IPS DF 4.7 (cell line): ENCODE measurements around the gene ABCA1.
"Not testable (repeated sequence)": the region's sequence is repeated elsewhere in the genome, so short reads cannot be mapped to it uniquely, and the experiment has no call there.

ENCODE experiments used
- DNase-seq: peaks from one replicate; pipeline ENCODE4 v3.0.0-alpha.2; 2013; ENCODE audit warnings: low spot score; ENCODE audit errors: extremely low read depth

The ABCA1 gene

GRCh38 chr9:104907278-104907951 lies 20.5 kb downstream of the ABCA1 start:
- DNase-seq: no peak

GRCh38 chr9:104906441-104907277 lies 21.3 kb downstream of the ABCA1 start:
- DNase-seq: no peak

- no peak for DNase-seq
Measured at GRCh38 chr9:104905931-104906330, 22.0 kb downstream of the ABCA1 start.

DNA sequence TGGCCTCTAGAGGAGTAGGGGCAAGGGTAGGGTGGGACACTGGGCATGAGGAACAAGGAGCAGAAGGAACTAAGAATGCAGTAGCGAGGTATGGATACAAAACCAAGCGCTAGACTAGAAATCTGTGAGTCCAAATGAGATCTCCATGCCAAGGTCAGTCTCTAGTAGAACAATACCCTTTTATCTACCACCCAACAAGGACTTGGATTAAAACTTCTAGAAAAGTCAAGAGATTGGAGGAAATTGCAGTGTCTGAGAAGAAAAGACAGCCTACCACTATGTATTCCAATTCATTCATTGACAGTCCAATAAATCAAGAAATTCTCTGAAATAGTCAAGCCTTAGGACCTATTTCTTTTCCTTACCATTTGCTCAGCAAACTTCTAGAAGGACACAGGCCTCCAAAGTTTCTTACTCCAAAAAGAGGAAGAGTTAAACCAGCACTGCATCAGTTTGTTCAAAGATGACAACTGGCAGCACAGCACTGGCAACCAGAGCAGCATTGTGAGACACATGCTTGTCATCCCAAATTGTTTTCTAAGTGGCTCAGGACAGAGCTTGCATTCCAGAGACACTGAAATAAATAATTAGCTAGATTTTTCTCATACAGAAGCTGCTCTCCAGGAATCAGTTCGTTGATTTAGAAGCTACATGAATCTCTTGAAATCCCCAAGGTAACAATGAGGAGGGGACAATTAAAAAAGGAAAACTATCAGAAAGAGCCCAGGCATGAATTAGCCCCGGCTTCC lies 22.6 kb downstream of the ABCA1 start:
- DNase-seq: no peak

GRCh38 chr9:104903609-104904008 lies 24.3 kb downstream of the ABCA1 start:
- DNase-seq: no peak

DNA sequence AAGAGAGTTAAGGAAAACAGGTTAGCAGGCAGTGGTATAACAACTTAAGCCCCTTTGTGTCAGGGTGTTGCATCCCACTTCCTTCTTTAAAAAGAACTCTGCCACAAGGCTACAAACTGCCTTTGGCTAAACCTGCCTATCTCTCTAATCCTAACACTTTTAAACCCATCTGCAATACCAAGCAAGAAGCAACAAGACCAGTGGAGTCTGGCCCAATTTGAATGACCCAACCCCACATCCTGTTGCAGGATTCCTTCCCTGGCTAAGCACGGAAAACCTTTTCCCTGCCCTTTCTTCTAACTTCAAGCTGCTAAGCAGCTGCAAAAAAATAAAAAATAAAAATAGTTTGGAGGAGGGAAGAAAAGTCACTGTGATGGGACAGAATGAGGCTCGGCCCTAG lies 27.1 kb downstream of the ABCA1 start:
- DNase-seq: no peak

- no peak for DNase-seq
Measured at GRCh38 chr9:104900324-104900723, 27.6 kb downstream of the ABCA1 start.

- no peak for DNase-seq
Measured at GRCh38 chr9:104899759-104900247, 28.2 kb downstream of the ABCA1 start.

- DNase-seq: not testable (repeated sequence)
Measured at GRCh38 chr9:104898376-104898775, 29.6 kb downstream of the ABCA1 start.

DNA sequence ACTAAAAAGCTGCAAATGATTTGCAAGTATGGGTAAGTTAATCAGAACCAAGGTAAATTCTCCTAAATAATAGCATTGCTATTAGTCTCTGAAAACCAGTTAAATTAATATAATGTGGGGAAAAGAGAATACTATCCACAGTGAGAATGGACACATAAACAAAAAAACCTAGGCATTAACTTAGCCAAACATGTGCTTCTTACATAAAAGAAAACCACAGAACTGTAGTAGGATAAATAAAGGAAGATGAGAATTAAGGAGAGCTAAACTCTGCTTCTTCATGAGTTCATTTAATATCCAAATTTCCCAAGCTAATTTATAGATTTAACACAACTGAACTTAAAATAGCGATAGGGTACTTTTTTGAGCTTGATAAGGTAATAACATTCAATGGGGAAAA lies 31.8 kb downstream of the ABCA1 start:
- no peak for DNase-seq

DNA sequence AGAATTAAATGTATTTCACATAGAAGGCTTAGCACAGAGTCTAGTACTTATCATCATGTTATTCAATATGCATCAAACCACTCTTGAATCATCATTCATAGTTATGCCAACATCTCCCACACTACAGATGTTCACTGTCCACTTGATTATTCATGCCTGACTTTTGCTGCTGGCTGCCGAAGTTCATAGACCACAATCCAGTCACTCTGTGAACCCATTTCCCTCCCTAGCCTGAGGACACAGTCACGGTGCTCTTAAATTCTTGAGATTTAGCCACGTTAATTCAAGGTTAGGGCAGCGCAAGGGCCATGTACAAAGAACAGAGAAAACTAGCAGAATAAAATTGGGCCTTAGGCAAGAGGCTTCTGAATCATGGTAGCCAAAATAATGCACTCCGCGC lies 32.4 kb downstream of the ABCA1 start:
- DNase-seq: no peak

DNA sequence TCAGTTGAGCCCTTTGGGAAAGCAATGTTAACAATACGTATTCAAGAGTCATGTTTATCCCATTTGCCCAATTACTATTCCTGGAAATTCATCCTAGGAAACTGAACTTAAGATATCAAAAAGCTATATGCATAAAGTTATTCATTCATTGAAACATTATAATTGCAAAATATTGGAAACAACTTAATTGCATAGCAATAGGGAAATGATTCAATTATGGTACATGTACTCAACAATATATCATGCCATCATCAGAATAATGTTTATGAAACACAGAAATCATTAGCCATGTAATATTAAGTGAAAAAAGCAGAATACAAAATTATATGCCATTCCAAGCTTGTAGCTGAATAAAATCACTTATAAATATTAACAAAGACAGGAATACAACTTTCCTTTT lies 35.3 kb downstream of the ABCA1 start:
- DNase-seq: no peak

GRCh38 chr9:104890433-104890770 lies 37.6 kb downstream of the ABCA1 start:
- no peak for DNase-seq

DNA sequence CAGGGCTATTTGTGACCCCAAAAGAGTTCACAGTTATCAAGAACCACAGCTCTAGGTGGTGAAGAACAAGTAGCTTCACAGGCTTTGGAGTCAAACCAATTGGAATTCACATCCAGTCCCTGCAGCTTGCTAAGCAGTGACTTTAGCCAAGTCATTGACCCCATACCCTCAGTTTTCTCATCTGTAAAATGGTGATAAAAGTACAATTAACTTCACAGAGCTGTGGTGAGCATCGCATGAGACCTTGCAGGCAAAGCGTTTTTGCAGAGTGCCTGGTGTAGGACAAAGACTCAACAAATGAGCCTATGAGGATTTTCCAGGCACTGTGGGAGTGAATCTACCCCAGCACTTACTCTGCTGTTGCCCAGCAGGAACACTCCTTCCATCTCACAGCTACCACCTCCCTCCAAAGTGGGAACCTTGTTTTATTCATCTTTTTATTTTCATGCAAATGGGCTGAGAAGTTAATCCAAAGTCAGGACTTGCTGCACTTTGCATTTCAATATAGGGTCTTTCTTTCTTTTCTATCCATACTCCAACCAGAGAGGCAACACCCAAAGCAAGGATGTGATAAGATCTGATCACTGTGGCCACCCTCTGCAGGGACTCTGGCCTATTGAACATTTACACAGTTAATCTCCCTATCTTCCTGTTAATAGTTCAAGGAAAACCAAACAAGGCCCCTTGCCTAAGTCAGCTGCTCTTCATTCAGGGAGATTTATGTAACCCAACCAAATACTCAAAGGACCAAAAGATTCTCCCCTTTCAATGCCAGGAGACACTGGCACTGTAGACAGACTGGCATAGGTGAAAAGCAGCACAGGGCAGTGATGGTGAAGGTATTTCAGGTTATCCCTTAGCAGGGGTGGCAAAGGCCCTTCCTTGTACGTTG lies 41.9 kb downstream of the ABCA1 start:
- peak; percentile 72 for DNase-seq

DNA sequence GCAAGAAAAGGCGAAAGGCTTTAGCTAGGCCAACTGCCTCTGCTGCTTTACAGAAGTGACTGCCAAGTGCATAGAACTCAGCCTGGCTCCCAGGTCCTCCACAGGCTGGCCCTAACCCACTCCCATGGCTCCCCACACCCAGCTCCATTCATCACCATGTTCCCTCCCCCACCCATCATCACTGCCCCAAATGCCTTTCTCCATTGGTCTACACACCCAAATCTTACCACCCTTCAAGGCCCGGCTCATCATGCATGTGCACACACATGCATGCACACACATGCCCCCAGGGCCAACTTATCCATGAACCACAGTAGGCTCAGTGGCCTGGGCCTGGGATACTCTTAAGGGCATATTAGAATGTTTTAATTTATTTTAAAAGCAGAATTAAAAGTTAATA lies 44.8 kb downstream of the ABCA1 start:
- no peak for DNase-seq

DNA sequence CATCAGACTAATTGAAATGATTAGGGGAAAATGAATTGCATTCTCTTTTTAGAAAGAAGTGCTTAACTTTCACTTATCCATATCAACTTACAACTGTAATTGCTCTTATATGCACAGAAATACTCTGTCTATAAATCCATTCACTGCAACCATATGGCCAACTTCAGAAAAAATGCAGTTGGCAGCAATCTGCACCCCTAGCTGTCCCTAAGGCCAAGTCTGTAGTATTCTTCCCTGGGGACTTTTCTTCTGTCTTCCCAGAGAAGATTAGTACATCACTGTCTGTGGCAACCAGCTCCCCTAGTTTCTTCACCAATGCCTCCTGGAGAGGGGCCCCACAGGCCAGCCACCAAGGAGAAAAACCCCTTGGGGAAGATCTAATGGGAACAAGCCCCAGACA lies 45.4 kb downstream of the ABCA1 start:
- DNase-seq: no peak

- DNase-seq: no peak
Measured at GRCh38 chr9:104882086-104882485, 45.9 kb downstream of the ABCA1 start.

DNA sequence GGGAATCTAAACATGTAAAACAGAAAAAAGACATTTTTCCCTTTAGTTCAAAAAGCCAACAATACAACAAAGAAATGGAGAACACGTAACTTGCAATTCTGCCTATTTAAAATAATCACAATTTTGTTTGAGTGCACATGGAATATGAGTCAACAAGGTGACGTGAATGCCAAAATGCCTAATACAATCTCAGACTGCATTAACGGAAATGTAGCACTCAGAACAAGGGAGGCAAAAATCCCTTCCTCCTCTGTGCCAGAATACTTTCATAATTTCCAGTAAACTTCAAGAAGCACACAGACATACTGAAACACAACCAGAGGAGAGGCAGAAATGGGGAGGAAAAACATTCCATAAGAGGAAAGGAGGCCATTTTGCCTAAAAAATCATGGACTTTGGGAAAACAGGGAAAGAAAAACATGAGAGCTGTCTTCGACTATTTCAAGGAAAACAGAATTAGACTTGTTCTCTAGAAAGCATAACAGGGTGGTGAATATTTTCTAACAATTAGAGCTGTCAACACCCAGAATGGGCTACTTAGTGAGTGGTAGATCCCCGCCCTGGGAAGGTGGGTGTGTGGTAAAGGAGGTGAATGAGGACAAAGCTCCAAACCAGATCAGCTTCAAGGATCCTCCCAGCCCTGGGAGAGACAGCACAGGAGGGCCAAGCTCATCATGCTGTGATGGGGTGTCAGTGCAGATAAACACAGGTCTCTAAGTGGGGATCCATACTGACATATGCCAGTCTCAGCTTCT lies 48.2 kb downstream of the ABCA1 start:
- no peak for DNase-seq

GRCh38 chr9:104876587-104876986 lies 51.4 kb downstream of the ABCA1 start:
- no peak for DNase-seq

DNA sequence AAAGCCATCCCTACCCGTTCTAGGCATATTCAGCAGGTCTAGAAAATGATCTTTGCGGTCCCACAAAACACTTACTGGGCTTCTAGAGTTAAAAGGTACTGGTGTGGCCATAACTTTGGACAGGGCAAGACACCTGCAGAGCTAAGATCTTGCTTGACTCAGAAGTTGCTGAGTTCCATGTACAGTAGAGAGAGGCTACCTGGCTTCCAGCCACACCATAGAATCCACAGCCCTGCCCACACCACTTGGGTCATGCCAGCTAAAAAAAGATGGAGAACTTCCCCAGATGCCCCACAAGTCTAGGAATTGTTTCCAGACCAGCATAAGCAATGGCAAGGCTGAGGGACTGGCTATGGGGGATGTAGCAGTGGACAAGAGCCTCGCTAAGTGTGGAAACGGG lies 52.1 kb downstream of the ABCA1 start:
- DNase-seq: no peak
